Aorta (tissue), 4 donors: ENCODE measurements around the gene MT1F. TPM values are rescaled to one million over a fixed set of nuclear protein-coding genes. Genes with fewer than 3 reads are reported as not detected.

Experiments
- polyA plus RNA-seq, 2 donors: library from polyadenylated mRNA; stranded (reverse); fragments of 200-250 nt; gene quantifications; one replicate each; pipeline ENCODE4 v1.2.3, GENCODE V29; 2013
- total RNA-seq, 2 donors: library from RNA; stranded (reverse); fragmentation: NEBNext Ultra II Directional; extraction: Animal tissue kit (Norgen Biotek cat#: 25700); gene quantifications; one replicate each; pipeline ENCODE4 v1.2.1, GENCODE V29; 2021
- donor health status: healthy with polysubstance abuse.
- donor health status: Bipolar disorder and iron deficiency.
- donor health status: DM: no; HTN: no; CAD: no.
- donor health status: DM: yes; HTN: yes; CAD: no.

MT1F gene
- total and polyA plus RNA-seq, 4 donors: 9.0 to 81.1 (median 16.8) TPM

Other genes starting within 250 kb of the MT1F start
- gene AMFR, start 232.4 kb upstream of the MT1F start, total RNA-seq: 100 to 1,000 TPM; 112 to 124 TPM
- 10 to 100 TPM; 34.6 to 66.1 TPM for gene AMFR, start 232.4 kb upstream of the MT1F start, polyA plus RNA-seq
- gene NUDT21, start 206.6 kb upstream of the MT1F start, total RNA-seq: 10 to 100 TPM; 72.6 to 79.3 TPM
- gene NUDT21, start 206.6 kb upstream of the MT1F start, polyA plus RNA-seq: 10 to 100 TPM; 21.0 to 31.8 TPM
- 10 to 100 TPM; 30.7 to 33.5 TPM for gene OGFOD1, start 206.4 kb upstream of the MT1F start, total RNA-seq
- 10 to 100 TPM; 18.5 to 21.0 TPM for gene OGFOD1, start 206.4 kb upstream of the MT1F start, polyA plus RNA-seq
- gene BBS2, start 137.9 kb upstream of the MT1F start, total RNA-seq: 10 to 100 TPM; 40.3 to 41.0 TPM
- gene BBS2, start 137.9 kb upstream of the MT1F start, polyA plus RNA-seq: 100 to 1,000 TPM in 1 of 2 donors, 10 to 100 TPM in 1; 32.3 to 125 TPM
- not detected for gene MT4, start 92.9 kb upstream of the MT1F start, total RNA-seq
- not detected for gene MT4, start 92.9 kb upstream of the MT1F start, polyA plus RNA-seq
- 1 to 10 TPM in 1 of 2 donors, not detected in 1; 1.6 TPM for gene MT3, start 68.4 kb upstream of the MT1F start, total RNA-seq
- gene MT3, start 68.4 kb upstream of the MT1F start, polyA plus RNA-seq: not detected
- gene MT2A, start 49.4 kb upstream of the MT1F start, total RNA-seq: 1,000 to 10,000 TPM in 1 of 2 donors, 100 to 1,000 TPM in 1; 146 to 1,375 TPM
- 1,000 to 10,000 TPM in 1 of 2 donors, 100 to 1,000 TPM in 1; 320 to 1,681 TPM for gene MT2A, start 49.4 kb upstream of the MT1F start, polyA plus RNA-seq
- 100 to 1,000 TPM in 1 of 2 donors, 10 to 100 TPM in 1; 47.8 to 355 TPM for gene MT1E, start 32.2 kb upstream of the MT1F start, total RNA-seq
- 100 to 1,000 TPM; 185 to 606 TPM for gene MT1E, start 32.2 kb upstream of the MT1F start, polyA plus RNA-seq
- gene MT1M, start 25.3 kb upstream of the MT1F start, total RNA-seq: 100 to 1,000 TPM in 1 of 2 donors, 10 to 100 TPM in 1; 11.8 to 129 TPM
- 10 to 100 TPM; 40.1 to 72.2 TPM for gene MT1M, start 25.3 kb upstream of the MT1F start, polyA plus RNA-seq
- gene MT1A, start 19.3 kb upstream of the MT1F start, total RNA-seq: 10 to 100 TPM in 1 of 2 donors, 1 to 10 TPM in 1; 4.6 to 82.2 TPM
- 10 to 100 TPM in 1 of 2 donors, 1 to 10 TPM in 1; 7.0 to 16.2 TPM for gene MT1A, start 19.3 kb upstream of the MT1F start, polyA plus RNA-seq
- not detected for gene MT1B, start 6.1 kb upstream of the MT1F start, total RNA-seq
- not detected for gene MT1B, start 6.1 kb upstream of the MT1F start, polyA plus RNA-seq
- 10 to 100 TPM in 1 of 2 donors, 1 to 10 TPM in 1; 5.3 to 49.1 TPM for gene MT1G, start 10.1 kb downstream of the MT1F start, total RNA-seq
- gene MT1G, start 10.1 kb downstream of the MT1F start, polyA plus RNA-seq: 100 to 1,000 TPM in 1 of 2 donors, 10 to 100 TPM in 1; 13.9 to 118 TPM
- gene MT1H, start 11.9 kb downstream of the MT1F start, total RNA-seq: 1 to 10 TPM in 1 of 2 donors, not detected in 1; 1.6 TPM
- gene MT1H, start 11.9 kb downstream of the MT1F start, polyA plus RNA-seq: 10 to 100 TPM in 1 of 2 donors, 1 to 10 TPM in 1; 3.0 to 12.6 TPM
- 100 to 1,000 TPM in 1 of 2 donors, 10 to 100 TPM in 1; 62.0 to 559 TPM for gene MT1X, start 24.5 kb downstream of the MT1F start, total RNA-seq
- gene MT1X, start 24.5 kb downstream of the MT1F start, polyA plus RNA-seq: 1,000 to 10,000 TPM in 1 of 2 donors, 100 to 1,000 TPM in 1; 277 to 1,132 TPM
- gene NUP93, start 72.2 kb downstream of the MT1F start, total RNA-seq: 10 to 100 TPM; 53.7 to 57.5 TPM
- 10 to 100 TPM; 32.9 to 33.8 TPM for gene NUP93, start 72.2 kb downstream of the MT1F start, polyA plus RNA-seq
- gene SLC12A3, start 207.2 kb downstream of the MT1F start, total RNA-seq: not detected
- gene SLC12A3, start 207.2 kb downstream of the MT1F start, polyA plus RNA-seq: not detected